Fibroblast of lung (primary cell): Measurements from ENCODE around the gene MTHFSD. TPM values are rescaled to one million over a fixed set of nuclear protein-coding genes. Genes with fewer than 3 reads are reported as not detected.

Experiments
- DNase-seq, 2 donors: peaks; one replicate each; pipeline versions ENCODE4 v3.0.0 to v3.0.0-alpha.2; 2010; ENCODE audit warnings: low read depth in 2 of 2
- H2AFZ ChIP-seq: 2 replicates; pipeline ENCODE4 v1.5.1; 2012; ENCODE audit warnings: low read length, control low read depth, inconsistent platforms
- H3K27ac ChIP-seq: 2 replicates; pipeline ENCODE4 v1.5.1; 2011; ENCODE audit warnings: low read length, control low read depth; ENCODE audit not compliant: insufficient read depth
- H3K27me3 ChIP-seq: 2 replicates; pipeline ENCODE4 v1.5.1; 2011; ENCODE audit warnings: mild to moderate bottlenecking, low read length; ENCODE audit not compliant: control insufficient read depth, insufficient read depth
- H3K36me3 ChIP-seq: 2 replicates; pipeline ENCODE4 v1.5.1; 2011; ENCODE audit warnings: low read length; ENCODE audit not compliant: control insufficient read depth, insufficient read depth
- H3K4me1 ChIP-seq: 2 replicates; pipeline ENCODE4 v1.5.1; 2011; ENCODE audit warnings: low read length; ENCODE audit not compliant: control insufficient read depth, insufficient read depth; ENCODE audit errors: extremely low read depth
- H3K4me2 ChIP-seq: 2 replicates; pipeline ENCODE4 v1.5.1; 2011; ENCODE audit warnings: low read length, control low read depth; ENCODE audit not compliant: insufficient read depth; ENCODE audit errors: extremely low read depth
- H3K4me3 ChIP-seq, 4 experiments: fragments of 200-600 bp in 1 of 4; sonication (generic) in 1 of 4; replicated peaks in 1 of 4; 2 replicates each; pipeline ENCODE4 v1.5.1; 2011 to 2016; ENCODE audit warnings: low read length in 4 of 4, low read depth in 3 of 4, mild to moderate bottlenecking in 3 of 4, control low read depth in 2 of 4, inconsistent platforms in 1 of 4, mixed read lengths in 1 of 4; ENCODE audit not compliant: insufficient read depth in 1 of 4; ENCODE audit errors: control extremely low read depth in 1 of 4
- H3K79me2 ChIP-seq: 2 replicates; pipeline ENCODE4 v1.5.1; 2012; ENCODE audit warnings: mild to moderate bottlenecking, low read length, inconsistent platforms; ENCODE audit not compliant: control insufficient read depth, insufficient read depth
- H3K9ac ChIP-seq: 2 replicates; pipeline ENCODE4 v1.5.1; 2011; ENCODE audit warnings: mild to moderate bottlenecking, low read length, control low read depth; ENCODE audit not compliant: insufficient read depth
- H3K9me3 ChIP-seq: 2 replicates; pipeline ENCODE4 v1.5.1; 2012; ENCODE audit warnings: low read depth, low read length; ENCODE audit not compliant: control insufficient read depth, insufficient read depth
- H4K20me1 ChIP-seq: 2 replicates; pipeline ENCODE4 v1.5.1; 2011; ENCODE audit warnings: low read length; ENCODE audit not compliant: control insufficient read depth, insufficient read depth; ENCODE audit errors: extremely low read depth
- CTCF ChIP-seq, 2 donors: IDR thresholded peaks in 1 of 2; conservative IDR thresholded peaks in 1 of 2; 1 replicate in 1 of 2; 2 replicates in 1 of 2; pipeline ENCODE4 v1.5.1; 2011 to 2012; ENCODE audit warnings: low read length in 2 of 2, control low read depth in 1 of 2, inconsistent platforms in 1 of 2, low read depth in 1 of 2, mild to moderate bottlenecking in 1 of 2
- EZH2 ChIP-seq: IDR thresholded peaks from 2 replicates; pipeline ENCODE4 v1.5.1; 2012; ENCODE audit warnings: low read length, control low read depth, mild to moderate bottlenecking; ENCODE audit errors: missing control alignments
- polyA minus RNA-seq: library from RNA; depleted of rRNA, polyadenylated mRNA; stranded (reverse); fragments of >200 nt; gene quantifications from 2 replicates; pipeline ENCODE4 v1.2.3, GENCODE V29; 2011; ENCODE audit warnings: low replicate concordance
- polyA plus RNA-seq, 2 donors: library from polyadenylated mRNA; depleted of rRNA in 1 of 2; stranded (reverse) in 1 of 2; unstranded in 1 of 2; fragments of >200 nt; gene quantifications; 2 replicates each; pipeline ENCODE4 v1.2.1, GENCODE V29; 2011 to 2012; ENCODE audit warnings: missing spikeins in 1 of 2
- total RNA-seq: library from RNA; depleted of rRNA; stranded (reverse); fragments of >200 nt; gene quantifications from 2 replicates; pipeline ENCODE4 v1.2.1, GENCODE V29; 2014

MTHFSD gene
- total RNA-seq: 13.6 and 19.3 TPM in 2 replicates
- 11.4 and 13.1 TPM in 2 replicates for polyA plus RNA-seq
- 9.3 and 9.7 TPM in 2 replicates for polyA plus RNA-seq (2012)
- 5.9 and 16.3 TPM in 2 replicates for polyA minus RNA-seq

- TF ChIP-seq EZH2 (no peak), CTCF (conservative IDR thresholded peaks at IDR 0.05 in 1 of 2, IDR thresholded peaks at IDR 0.05 in 1 of 2; ENCODE audit: low read depth in 1 of 2, low read length in 2 of 2) (no peak)
- peak within 1 kb of the TSS; percentile 57 to 98 (median 84) for H3K4me3 ChIP-seq
Observed at GRCh38 chr16:86554917-86555703, at the start of gene MTHFSD. Gene MTHFSD, minus strand, starts transcription at chr16:86555235. Its CDS starts 51 bp downstream, at chr16:86555184.

GRCh38 chr16:86604436-86605193 lies 49.6 kb upstream of the MTHFSD start:
- H2AFZ ChIP-seq: no peak overlapping the region

More at GRCh38 chr16:86554917-86555703, at the start of gene MTHFSD:
- peak within 1 kb of the TSS; percentile 83 for H3K4me2 ChIP-seq
- no peaks in the 10 kb centered on the region for H3K9me3 ChIP-seq
- H3K27me3 ChIP-seq: no peaks in the 10 kb centered on the region
- DNase-seq: peak; percentile 87 to 92
- H3K27ac ChIP-seq: peak within 1 kb of the TSS; percentile 90
- H3K4me1 ChIP-seq: no peaks in the 10 kb centered on the region
- H2AFZ ChIP-seq: peak within 1 kb of the TSS; percentile 87
- H3K79me2 ChIP-seq: peaks cover 14% of the 10 kb centered on the region
- H4K20me1 ChIP-seq: no peaks in the 10 kb centered on the region
- peaks cover under 1% of the 10 kb centered on the region for H3K36me3 ChIP-seq
- H3K9ac ChIP-seq: peak within 1 kb of the TSS; percentile 92

More at GRCh38 chr16:86604436-86605193, 49.6 kb upstream of the MTHFSD start:
- Histone ChIP-seq H3K27ac (no peak overlapping the region), H3K4me3 (peak overlapping the region in 2 of 4 experiments; percentile 4 to 17), H3K4me1 (peaks cover 13% of the 10 kb centered on the region), H3K9ac (no peak overlapping the region), H3K79me2 (no peaks in the 10 kb centered on the region), H3K4me2 (peak overlapping the region; percentile 58), H3K9me3 (no peaks in the 10 kb centered on the region), H3K27me3 (no peaks in the 10 kb centered on the region), H4K20me1 (no peaks in the 10 kb centered on the region), H3K36me3 (no peaks in the 10 kb centered on the region)
- TF ChIP-seq CTCF (conservative IDR thresholded peaks at IDR 0.05 in 1 of 2, IDR thresholded peaks at IDR 0.05 in 1 of 2; ENCODE audit: low read depth in 1 of 2, low read length in 2 of 2) (no peak), EZH2 (no peak)
- no peak for DNase-seq
